ENCODE results near the gene BNC2.
"Not testable (repeated sequence)": the region's sequence is repeated elsewhere in the genome, so short reads cannot be mapped to it uniquely, and the experiment has no call there.

BNC2 gene

GRCh38 chr9:16870596-16871335 lies at the start of gene BNC2:
TSS of gene BNC2 (minus strand) at chr9:16870670. CDS start at chr9:16870648, 22 bp downstream.
- TF ChIP-seq GATA1 (IDR thresholded peaks at IDR 0.05; ENCODE audit: low read depth, low read length): no peak
- no peak for TF ChIP-seq POLR2A (IDR thresholded peaks at IDR 0.05; ENCODE audit: low read length)
- no peak for DNase-seq

- no peak for DNase-seq
- TF ChIP-seq POLR2A (IDR thresholded peaks at IDR 0.05; ENCODE audit: low read length) (no peak), GATA1 (IDR thresholded peaks at IDR 0.05; ENCODE audit: low read depth, low read length) (no peak)
Measured at GRCh38 chr9:16918920-16919319, 48.5 kb upstream of the BNC2 start.

- no peak for DNase-seq
- TF ChIP-seq POLR2A (IDR thresholded peaks at IDR 0.05; ENCODE audit: low read length): no peak
- no peak for TF ChIP-seq GATA1 (IDR thresholded peaks at IDR 0.05; ENCODE audit: low read depth, low read length)
Measured at GRCh38 chr9:16915126-16915831, 44.8 kb upstream of the BNC2 start.

- no peak for DNase-seq
- TF ChIP-seq GATA1 (IDR thresholded peaks at IDR 0.05; ENCODE audit: low read depth, low read length): no peak
- no peak for TF ChIP-seq POLR2A (IDR thresholded peaks at IDR 0.05; ENCODE audit: low read length)
Measured at GRCh38 chr9:16912197-16912596, 41.7 kb upstream of the BNC2 start.

GRCh38 chr9:16908206-16908605 lies 37.7 kb upstream of the BNC2 start:
- not testable (repeated sequence) for DNase-seq

GRCh38 chr9:16904655-16905054 lies 34.2 kb upstream of the BNC2 start:
- TF ChIP-seq GATA1 (IDR thresholded peaks at IDR 0.05; ENCODE audit: low read depth, low read length) (no peak), POLR2A (IDR thresholded peaks at IDR 0.05; ENCODE audit: low read length) (no peak)
- no peak for DNase-seq

- TF ChIP-seq POLR2A (IDR thresholded peaks at IDR 0.05; ENCODE audit: low read length): no peak
- TF ChIP-seq GATA1 (IDR thresholded peaks at IDR 0.05; ENCODE audit: low read depth, low read length): no peak
- no peak for DNase-seq
Measured at GRCh38 chr9:16901590-16901989, 31.1 kb upstream of the BNC2 start.

- no peak for DNase-seq
- no peak for TF ChIP-seq POLR2A (IDR thresholded peaks at IDR 0.05; ENCODE audit: low read length)
- TF ChIP-seq GATA1 (IDR thresholded peaks at IDR 0.05; ENCODE audit: low read depth, low read length): no peak
Measured at GRCh38 chr9:16899606-16900005, 29.1 kb upstream of the BNC2 start.

GRCh38 chr9:16898464-16898863 lies 28.0 kb upstream of the BNC2 start:
- TF ChIP-seq GATA1 (IDR thresholded peaks at IDR 0.05; ENCODE audit: low read depth, low read length) (no peak), POLR2A (IDR thresholded peaks at IDR 0.05; ENCODE audit: low read length) (no peak)
- no peak for DNase-seq

- DNase-seq: no peak
- no peak for TF ChIP-seq GATA1 (IDR thresholded peaks at IDR 0.05; ENCODE audit: low read depth, low read length)
- TF ChIP-seq POLR2A (IDR thresholded peaks at IDR 0.05; ENCODE audit: low read length): no peak
Measured at GRCh38 chr9:16888594-16888993, 18.1 kb upstream of the BNC2 start.

GRCh38 chr9:16885931-16886330 lies 15.5 kb upstream of the BNC2 start:
- no peak for TF ChIP-seq GATA1 (IDR thresholded peaks at IDR 0.05; ENCODE audit: low read depth, low read length)
- TF ChIP-seq POLR2A (IDR thresholded peaks at IDR 0.05; ENCODE audit: low read length): no peak
- no peak for DNase-seq

- no peak for DNase-seq
- TF ChIP-seq POLR2A (IDR thresholded peaks at IDR 0.05; ENCODE audit: low read length): no peak
- no peak for TF ChIP-seq GATA1 (IDR thresholded peaks at IDR 0.05; ENCODE audit: low read depth, low read length)
Measured at GRCh38 chr9:16884952-16885513, 14.6 kb upstream of the BNC2 start.

GRCh38 chr9:16884373-16884772 lies 13.9 kb upstream of the BNC2 start:
- TF ChIP-seq POLR2A (IDR thresholded peaks at IDR 0.05; ENCODE audit: low read length) (no peak), GATA1 (IDR thresholded peaks at IDR 0.05; ENCODE audit: low read depth, low read length) (no peak)
- DNase-seq: no peak

GRCh38 chr9:16883586-16883985 lies 13.1 kb upstream of the BNC2 start:
- no peak for DNase-seq
- TF ChIP-seq POLR2A (IDR thresholded peaks at IDR 0.05; ENCODE audit: low read length) (no peak), GATA1 (IDR thresholded peaks at IDR 0.05; ENCODE audit: low read depth, low read length) (no peak)

GRCh38 chr9:16882440-16882839 lies 12.0 kb upstream of the BNC2 start:
- not testable (repeated sequence) for DNase-seq
